Measurements from ENCODE around the gene COX11.

COX11 gene

GRCh38 chr17:54967621-54968261 is 713 bp downstream of the COX11 start:
- DNase-seq (ENCODE audit: low spot score): peak; percentile 49

GRCh38 chr17:54956791-54957190 is 11.7 kb downstream of the COX11 start:
- DNase-seq (ENCODE audit: low spot score): peak; percentile 22

GRCh38 chr17:54951286-54951685 is 17.2 kb downstream of the COX11 start:
- no peak for DNase-seq (ENCODE audit: low spot score)

- DNase-seq (ENCODE audit: low spot score): no peak
Measured at GRCh38 chr17:54950116-54950515, 18.3 kb downstream of the COX11 start.

GRCh38 chr17:54948380-54948779 is 20.1 kb downstream of the COX11 start:
- DNase-seq (ENCODE audit: low spot score): no peak

GRCh38 chr17:54947396-54947795 is 21.1 kb downstream of the COX11 start:
- no peak for DNase-seq (ENCODE audit: low spot score)

- no peak for DNase-seq (ENCODE audit: low spot score)
Measured at GRCh38 chr17:54945671-54946070, 22.8 kb downstream of the COX11 start.

GRCh38 chr17:54945231-54945630 is 23.2 kb downstream of the COX11 start:
- DNase-seq (ENCODE audit: low spot score): no peak

- DNase-seq (ENCODE audit: low spot score): no peak
Measured at GRCh38 chr17:54944796-54945195, 23.7 kb downstream of the COX11 start.

- DNase-seq (ENCODE audit: low spot score): no peak
Measured at GRCh38 chr17:54941285-54941684, 27.2 kb downstream of the COX11 start.

GRCh38 chr17:54937426-54937825 is 31.0 kb downstream of the COX11 start:
- no peak for DNase-seq (ENCODE audit: low spot score)

- DNase-seq (ENCODE audit: low spot score): no peak
Measured at GRCh38 chr17:54937018-54937417, 31.4 kb downstream of the COX11 start.

- DNase-seq (ENCODE audit: low spot score): no peak
Measured at GRCh38 chr17:54935471-54935870, 33.0 kb downstream of the COX11 start.

GRCh38 chr17:54933921-54934320 is 34.5 kb downstream of the COX11 start:
- DNase-seq (ENCODE audit: low spot score): no peak

- no peak for DNase-seq (ENCODE audit: low spot score)
Measured at GRCh38 chr17:54932711-54933110, 35.7 kb downstream of the COX11 start.

GRCh38 chr17:54927525-54927924 is 40.9 kb downstream of the COX11 start:
- DNase-seq (ENCODE audit: low spot score): no peak

- no peak for DNase-seq (ENCODE audit: low spot score)
Measured at GRCh38 chr17:54924405-54924804, 44.0 kb downstream of the COX11 start.

- no peak for DNase-seq (ENCODE audit: low spot score)
Measured at GRCh38 chr17:54920819-54921218, 47.6 kb downstream of the COX11 start.

GRCh38 chr17:54919425-54919824 is 49.0 kb downstream of the COX11 start:
- no peak for DNase-seq (ENCODE audit: low spot score)

GRCh38 chr17:54916721-54917120 is 51.7 kb downstream of the COX11 start:
- DNase-seq (ENCODE audit: low spot score): no peak
